ENCODE measurements around the gene ACVR1B. TPM values are rescaled to one million over a fixed set of nuclear protein-coding genes. Genes with fewer than 3 reads are reported as not detected.

ACVR1B gene
- total and polyA plus RNA-seq, 3 donors from 2014 or later, result 36.8 to 44.6 (median 37.3) TPM

DNA sequence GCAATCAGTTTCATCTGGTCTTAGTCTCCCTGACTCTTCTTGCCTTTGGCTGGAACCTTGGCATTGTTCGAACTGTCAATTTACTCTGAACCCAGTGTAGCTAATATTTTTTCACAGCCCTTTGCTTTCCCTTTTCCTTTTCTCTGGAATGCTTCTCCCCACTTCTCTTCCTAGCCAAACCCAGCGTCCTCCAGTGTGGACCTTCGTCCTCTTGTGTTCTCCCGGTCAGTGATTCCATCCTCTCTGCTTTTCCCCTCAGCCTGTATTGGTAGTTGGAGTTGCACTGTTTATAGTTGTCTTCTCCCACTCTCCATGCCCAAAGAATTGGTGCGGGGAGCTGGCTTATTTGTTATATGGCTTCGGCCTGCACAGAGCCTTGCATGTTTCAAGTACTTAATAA, 9.4 kb downstream of the ACVR1B start:
- no peaks in the 10 kb centered on the region for H3K9me3 ChIP-seq
- H3K27me3 ChIP-seq, result no peaks in the 10 kb centered on the region
- 80 to 93% methylated on average over 4 to 6 of the region's 6 CpGs for WGBS, 2 donors
- peaks cover 3% of the 10 kb centered on the region for H3K4me1 ChIP-seq
- no peak overlapping the region for H3K4me3 ChIP-seq
- TF ChIP-seq POLR2A (IDR thresholded peaks at IDR 0.05), result no peak
- TF ChIP-seq, protein P1, sequence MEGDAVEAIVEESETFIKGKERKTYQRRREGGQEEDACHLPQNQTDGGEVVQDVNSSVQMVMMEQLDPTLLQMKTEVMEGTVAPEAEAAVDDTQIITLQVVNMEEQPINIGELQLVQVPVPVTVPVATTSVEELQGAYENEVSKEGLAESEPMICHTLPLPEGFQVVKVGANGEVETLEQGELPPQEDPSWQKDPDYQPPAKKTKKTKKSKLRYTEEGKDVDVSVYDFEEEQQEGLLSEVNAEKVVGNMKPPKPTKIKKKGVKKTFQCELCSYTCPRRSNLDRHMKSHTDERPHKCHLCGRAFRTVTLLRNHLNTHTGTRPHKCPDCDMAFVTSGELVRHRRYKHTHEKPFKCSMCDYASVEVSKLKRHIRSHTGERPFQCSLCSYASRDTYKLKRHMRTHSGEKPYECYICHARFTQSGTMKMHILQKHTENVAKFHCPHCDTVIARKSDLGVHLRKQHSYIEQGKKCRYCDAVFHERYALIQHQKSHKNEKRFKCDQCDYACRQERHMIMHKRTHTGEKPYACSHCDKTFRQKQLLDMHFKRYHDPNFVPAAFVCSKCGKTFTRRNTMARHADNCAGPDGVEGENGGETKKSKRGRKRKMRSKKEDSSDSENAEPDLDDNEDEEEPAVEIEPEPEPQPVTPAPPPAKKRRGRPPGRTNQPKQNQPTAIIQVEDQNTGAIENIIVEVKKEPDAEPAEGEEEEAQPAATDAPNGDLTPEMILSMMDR (IDR thresholded peaks at IDR 0.05), result no peak
- no peaks in the 10 kb centered on the region for H3K36me3 ChIP-seq (ENCODE audit: low read depth, missing control alignments)
- no peak overlapping the region for H3K27ac ChIP-seq
- intact Hi-C loops (cut with DNase I; ENCODE audit: low total_unique reads), result no loop called here
- DNase-seq, result no peak

DNA sequence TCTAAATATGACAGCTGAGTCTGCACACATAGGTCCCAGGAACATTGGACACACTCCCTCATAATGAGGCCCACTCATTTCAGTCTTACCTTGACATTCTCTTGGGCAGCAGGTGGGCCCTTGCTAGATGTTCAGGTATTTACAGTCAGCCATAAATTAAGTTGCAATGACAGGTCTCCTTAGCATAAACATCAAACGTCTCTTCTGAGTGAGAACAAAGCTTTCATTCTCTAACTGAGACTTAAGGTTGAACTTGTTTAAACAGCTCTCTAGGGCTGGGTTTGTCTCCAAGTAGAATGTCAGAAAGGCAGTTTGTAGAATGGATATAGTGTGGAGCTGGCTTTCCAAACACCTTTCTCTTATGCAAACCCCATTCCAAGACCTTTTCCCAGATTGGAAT, 10.3 kb downstream of the ACVR1B start:
- H3K4me3 ChIP-seq, result no peak overlapping the region
- H3K27ac ChIP-seq, result no peak overlapping the region
- peaks cover 3% of the 10 kb centered on the region for H3K4me1 ChIP-seq
- no peaks in the 10 kb centered on the region for H3K27me3 ChIP-seq
- WGBS, 2 donors, result 26 to 45% methylated on average over 1 of the region's 1 CpG
- intact Hi-C loops (cut with DNase I; ENCODE audit: low total_unique reads), result no loop called here
- H3K9me3 ChIP-seq, result no peaks in the 10 kb centered on the region
- no peak for TF ChIP-seq POLR2A (IDR thresholded peaks at IDR 0.05)
- TF ChIP-seq, protein P1 (IDR thresholded peaks at IDR 0.05), result no peak
- no peaks in the 10 kb centered on the region for H3K36me3 ChIP-seq (ENCODE audit: low read depth, missing control alignments)
- DNase-seq, result no peak

DNA sequence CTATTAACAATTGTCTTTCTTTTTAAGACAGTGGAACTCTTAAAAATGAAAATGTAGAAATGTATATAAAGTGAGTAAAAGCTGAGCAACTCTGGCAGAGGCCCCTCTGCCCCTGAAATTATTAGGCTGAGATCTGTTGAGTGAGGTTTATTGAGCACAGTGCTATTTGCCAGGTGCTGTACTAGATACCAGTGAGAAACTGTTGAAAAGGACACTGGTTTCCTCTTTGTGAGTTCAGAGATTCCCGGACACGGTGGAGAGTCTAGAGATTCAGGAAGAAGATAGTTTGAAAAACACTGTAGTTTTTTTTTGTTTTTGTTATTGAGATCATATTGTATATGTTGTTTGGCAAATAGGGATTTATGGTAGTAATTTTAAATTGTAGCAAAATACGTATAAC, 11.2 kb downstream of the ACVR1B start:
- Histone ChIP-seq H3K36me3 (ENCODE audit: low read depth, missing control alignments) (no peaks in the 10 kb centered on the region), H3K27me3 (no peaks in the 10 kb centered on the region), H3K9me3 (no peaks in the 10 kb centered on the region), H3K4me1 (peaks cover 3% of the 10 kb centered on the region), H3K4me3 (no peak overlapping the region), H3K27ac (no peak overlapping the region)
- TF ChIP-seq POLR2A (IDR thresholded peaks at IDR 0.05), result no peak
- TF ChIP-seq, protein P1 (IDR thresholded peaks at IDR 0.05), result no peak
- DNase-seq, result no peak
- intact Hi-C loops (cut with DNase I; ENCODE audit: low total_unique reads), result no loop called here
- 73 to 79% methylated on average over 3 of the region's 3 CpGs for WGBS, 2 donors

DNA sequence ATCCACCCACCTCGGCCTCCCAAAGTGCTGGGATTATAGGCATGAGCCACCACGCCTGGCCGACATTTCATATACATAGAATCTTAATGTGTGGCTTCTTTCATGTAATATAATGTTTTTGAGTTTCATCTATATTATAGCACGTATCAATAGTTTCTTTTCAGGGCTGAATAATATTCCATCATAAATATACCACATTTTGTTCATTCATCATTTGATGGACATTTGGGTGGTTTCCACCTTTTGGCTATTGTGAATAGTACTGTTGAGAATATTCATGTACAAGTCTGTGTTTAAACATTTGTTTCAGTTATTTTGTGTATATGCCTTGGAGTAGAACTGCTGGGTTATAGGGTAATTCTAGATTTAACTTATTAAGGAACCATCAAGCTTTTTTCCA, 12.0 kb downstream of the ACVR1B start:
- intact Hi-C loops (cut with DNase I; ENCODE audit: low total_unique reads), result no loop called here
- Histone ChIP-seq H3K27me3 (no peaks in the 10 kb centered on the region), H3K27ac (no peak overlapping the region), H3K36me3 (ENCODE audit: low read depth, missing control alignments) (no peaks in the 10 kb centered on the region), H3K9me3 (no peaks in the 10 kb centered on the region), H3K4me3 (no peak overlapping the region), H3K4me1 (peaks cover 3% of the 10 kb centered on the region)
- DNase-seq, result no peak
- no peak for TF ChIP-seq POLR2A (IDR thresholded peaks at IDR 0.05)
- TF ChIP-seq, protein P1 (IDR thresholded peaks at IDR 0.05), result no peak
- 91 to 99% methylated on average over 4 of the region's 4 CpGs for WGBS, 2 donors

DNA sequence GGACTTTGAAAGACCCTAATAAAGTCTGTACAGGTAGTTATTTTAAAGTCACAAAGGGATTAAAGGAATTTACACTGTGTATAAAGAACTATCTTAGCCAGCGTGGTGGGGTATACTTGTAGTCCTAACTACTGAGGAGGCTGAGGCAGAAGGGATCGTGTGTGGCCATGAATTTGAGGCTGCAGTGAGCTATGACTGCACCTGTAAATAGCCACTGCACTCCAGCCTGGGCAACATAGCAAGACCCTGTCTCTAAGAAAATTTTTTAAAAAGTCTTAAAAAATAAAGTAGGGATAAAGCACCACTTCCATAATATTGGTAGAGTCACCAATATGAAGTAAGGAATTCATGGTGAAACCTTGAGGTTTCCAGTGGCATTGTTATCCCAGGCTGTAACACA, 18.1 kb downstream of the ACVR1B start:
- Histone ChIP-seq H3K36me3 (ENCODE audit: low read depth, missing control alignments) (no peaks in the 10 kb centered on the region), H3K27ac (no peak overlapping the region), H3K27me3 (no peaks in the 10 kb centered on the region), H3K9me3 (no peaks in the 10 kb centered on the region), H3K4me1 (peaks cover 9% of the 10 kb centered on the region), H3K4me3 (no peak overlapping the region)
- 96 to 98% methylated on average over 2 of the region's 2 CpGs for WGBS, 2 donors
- no peak for TF ChIP-seq POLR2A (IDR thresholded peaks at IDR 0.05)
- TF ChIP-seq, protein P1 (IDR thresholded peaks at IDR 0.05), result no peak
- no peak for DNase-seq
- intact Hi-C loops (cut with DNase I; ENCODE audit: low total_unique reads), result no loop called here
